K562 treated with DMSO at 1 percent for 12 hours (cell line): ENCODE data around the gene SYT15. TPM values are rescaled to one million over a fixed set of nuclear protein-coding genes. Genes with fewer than 3 reads are reported as not detected.

ENCODE experiments used
- total RNA-seq: library from RNA; unstranded; fragments of 300-600 nt; gene quantifications from 2 replicates; pipeline ENCODE4 v1.2.3, GENCODE V29; 2022; ENCODE audit not compliant: insufficient read depth

The SYT15 gene
- not detected in 2 replicates for total RNA-seq

GRCh38 chr10:46578474-46579178, at the start of gene SYT15:
Gene SYT15, plus strand, starts transcription at chr10:46579128. Its CDS starts 41 bp downstream, at chr10:46579169.

GRCh38 chr10:46556515-46557318, 22.2 kb upstream of the SYT15 start, which contains the start of gene GPRIN2:
Gene GPRIN2, minus strand, starts transcription at chr10:46556658. Its CDS starts 5,922 bp downstream, at chr10:46550736.

Other genes with a start within 250 kb of the SYT15 start
- not detected in 2 replicates for gene ANXA8L1, start 203.4 kb upstream of the SYT15 start, total RNA-seq
- not detected in 2 replicates for gene NPY4R, start 113.2 kb upstream of the SYT15 start, total RNA-seq
- gene GPRIN2, start 22.5 kb upstream of the SYT15 start, total RNA-seq, result not detected in 2 replicates